Astrocyte (in vitro differentiated cells and primary cell): Measurements from ENCODE around the gene AKAP13.
"Not testable (repeated sequence)": the region's sequence is repeated elsewhere in the genome, so short reads cannot be mapped to it uniquely, and the experiment has no call there.

Experiments used
- CTCF ChIP-seq: IDR thresholded peaks from 2 replicates; pipeline ENCODE4 v1.5.1; 2011; ENCODE audit warnings: low read depth, mild to moderate bottlenecking, inconsistent platforms, low read length, moderate library complexity; ENCODE audit not compliant: insufficient read depth
- EZH2 ChIP-seq: IDR thresholded peaks from 2 replicates; pipeline ENCODE4 v1.6.1; 2012; ENCODE audit warnings: mild to moderate bottlenecking, low read length, inconsistent platforms; ENCODE audit not compliant: insufficient read depth

DNA sequence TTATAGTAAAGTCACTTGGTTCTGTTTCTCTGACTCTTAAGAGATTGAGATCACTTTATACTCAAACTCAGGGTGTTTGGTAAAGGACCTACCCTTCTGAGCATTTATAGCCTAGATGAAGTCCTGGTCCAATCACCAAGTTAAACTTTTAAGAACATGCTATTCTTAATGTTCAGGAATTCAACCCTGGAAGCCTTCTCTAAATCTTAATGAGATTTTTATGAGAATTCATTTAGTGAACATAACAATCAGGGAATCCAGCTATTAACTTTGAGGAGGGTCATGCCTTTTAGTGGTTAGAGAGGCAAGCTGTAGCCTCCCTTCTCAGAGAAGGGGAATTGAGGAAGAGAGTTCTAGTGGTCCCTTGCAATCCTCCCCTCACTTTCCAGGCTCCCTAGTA, 104.5 kb downstream of the AKAP13 start:
- TF ChIP-seq CTCF, EZH2: not testable (repeated sequence)
